ACC112 (cell line): ENCODE results near the gene DIAPH2.
A peak's percentile ranks its signal among the peaks of the same experiment; 100 is the strongest.
"Not testable (repeated sequence)": the region's sequence is repeated elsewhere in the genome, so short reads cannot be mapped to it uniquely, and the experiment has no call there.

Source experiments
- H2AFZ ChIP-seq: fragments of 200-600 bp; sonication (generic); one replicate; pipeline ENCODE4 v1.6.0; 2017; ENCODE audit warnings: antibody characterized with exemption, low read length; ENCODE audit not compliant: unreplicated experiment
- H3K27ac ChIP-seq: fragments of 200-600 bp; sonication (generic); 2 replicates; pipeline ENCODE4 v1.5.1; 2014; ENCODE audit warnings: low read depth, mild to moderate bottlenecking, antibody characterized with exemption, low read length, moderate library complexity
- H3K27me3 ChIP-seq: fragments of 200-600 bp; sonication (generic); 2 replicates; pipeline ENCODE4 v1.6.1; 2014; ENCODE audit warnings: mild to moderate bottlenecking, antibody characterized with exemption, low read length, moderate library complexity, mixed read lengths; ENCODE audit not compliant: insufficient read depth
- H3K36me3 ChIP-seq: fragments of 200-600 bp; sonication (generic); 2 replicates; pipeline ENCODE4 v1.6.1; 2016; ENCODE audit warnings: mild to moderate bottlenecking, antibody characterized with exemption, low read length, moderate library complexity, mixed read lengths; ENCODE audit not compliant: insufficient read depth
- H3K4me1 ChIP-seq: fragments of 200-600 bp; sonication (generic); one replicate; pipeline ENCODE4 v1.6.1; 2016; ENCODE audit warnings: low read length, mixed read lengths; ENCODE audit not compliant: insufficient read depth, unreplicated experiment, control insufficient read depth
- H3K4me3 ChIP-seq: fragments of 200-600 bp; sonication (generic); 2 replicates; pipeline ENCODE4 v1.5.1; 2014; ENCODE audit warnings: mild to moderate bottlenecking, low read depth, low read length
- H3K79me2 ChIP-seq: fragments of 200-600 bp; sonication (generic); one replicate; pipeline ENCODE4 v1.6.0; 2016; ENCODE audit warnings: low read length; ENCODE audit not compliant: control insufficient read depth, unreplicated experiment, insufficient read depth

The DIAPH2 gene

GRCh38 chrX:96843566-96843965, 158.9 kb downstream of the DIAPH2 start:
- Histone ChIP-seq H2AFZ (no peak overlapping the region), H3K4me3 (no peak overlapping the region), H3K27ac (no peak overlapping the region), H3K27me3 (no peaks in the 10 kb centered on the region), H3K36me3 (no peaks in the 10 kb centered on the region), H3K4me1 (no peaks in the 10 kb centered on the region), H3K79me2 (no peaks in the 10 kb centered on the region)

- Histone ChIP-seq H3K36me3 (no peaks in the 10 kb centered on the region), H3K4me3 (no peak overlapping the region), H3K27me3 (no peaks in the 10 kb centered on the region), H2AFZ (no peak overlapping the region), H3K27ac (no peak overlapping the region), H3K4me1 (no peaks in the 10 kb centered on the region), H3K79me2 (no peaks in the 10 kb centered on the region)
Observed at GRCh38 chrX:96846841-96847240, 162.2 kb downstream of the DIAPH2 start.

- H3K79me2 ChIP-seq, H3K4me1 ChIP-seq, H3K4me3 ChIP-seq, H3K27ac ChIP-seq, H2AFZ ChIP-seq, H3K36me3 ChIP-seq, H3K27me3 ChIP-seq: not testable (repeated sequence)
Observed at GRCh38 chrX:96859422-96859821, 174.8 kb downstream of the DIAPH2 start.

- H3K4me1 ChIP-seq: no peaks in the 10 kb centered on the region
- H3K36me3 ChIP-seq: no peaks in the 10 kb centered on the region
- no peak overlapping the region for H2AFZ ChIP-seq
- H3K27ac ChIP-seq: no peak overlapping the region
- no peaks in the 10 kb centered on the region for H3K27me3 ChIP-seq
- H3K4me3 ChIP-seq: no peak overlapping the region
- no peaks in the 10 kb centered on the region for H3K79me2 ChIP-seq
Observed at GRCh38 chrX:96861218-96861617, 176.6 kb downstream of the DIAPH2 start.

GRCh38 chrX:96861661-96862060, 177.0 kb downstream of the DIAPH2 start:
- H3K27ac ChIP-seq: no peak overlapping the region
- H3K36me3 ChIP-seq: no peaks in the 10 kb centered on the region
- H3K4me3 ChIP-seq: no peak overlapping the region
- no peak overlapping the region for H2AFZ ChIP-seq
- H3K27me3 ChIP-seq: no peaks in the 10 kb centered on the region
- H3K79me2 ChIP-seq: no peaks in the 10 kb centered on the region
- H3K4me1 ChIP-seq: no peaks in the 10 kb centered on the region

GRCh38 chrX:96883608-96884007, 199.0 kb downstream of the DIAPH2 start, which contains the start of gene RPA4:
TSS of gene RPA4 (plus strand) at chrX:96883908. CDS start at chrX:96884311, 403 bp downstream.
- Histone ChIP-seq H3K27me3 (no peaks in the 10 kb centered on the region), H3K27ac (no peak within 1 kb of the TSS), H3K79me2 (no peaks in the 10 kb centered on the region), H2AFZ (no peak within 1 kb of the TSS), H3K36me3 (no peaks in the 10 kb centered on the region), H3K4me3 (no peak within 1 kb of the TSS), H3K4me1 (no peaks in the 10 kb centered on the region)

GRCh38 chrX:96884027-96884426, 199.4 kb downstream of the DIAPH2 start:
- Histone ChIP-seq H2AFZ (no peak overlapping the region), H3K4me1 (no peaks in the 10 kb centered on the region), H3K27me3 (no peaks in the 10 kb centered on the region), H3K27ac (no peak overlapping the region), H3K79me2 (no peaks in the 10 kb centered on the region), H3K4me3 (no peak overlapping the region), H3K36me3 (no peaks in the 10 kb centered on the region)

- H3K27me3 ChIP-seq: no peaks in the 10 kb centered on the region
- H3K36me3 ChIP-seq: no peaks in the 10 kb centered on the region
- H3K4me3 ChIP-seq: no peak overlapping the region
- no peaks in the 10 kb centered on the region for H3K4me1 ChIP-seq
- H3K79me2 ChIP-seq: no peaks in the 10 kb centered on the region
- H3K27ac ChIP-seq: no peak overlapping the region
- no peak overlapping the region for H2AFZ ChIP-seq
Observed at GRCh38 chrX:96889726-96890125, 205.1 kb downstream of the DIAPH2 start.

- H3K27ac ChIP-seq: peak overlapping the region; percentile 56
- peaks cover 33% of the 10 kb centered on the region for H3K4me1 ChIP-seq
- no peaks in the 10 kb centered on the region for H3K79me2 ChIP-seq
- no peak overlapping the region for H3K4me3 ChIP-seq
- H3K36me3 ChIP-seq: no peaks in the 10 kb centered on the region
- no peaks in the 10 kb centered on the region for H3K27me3 ChIP-seq
- H2AFZ ChIP-seq: no peak overlapping the region
Observed at GRCh38 chrX:96906741-96907140, 222.1 kb downstream of the DIAPH2 start.

GRCh38 chrX:96907516-96908272, 223.1 kb downstream of the DIAPH2 start:
- H3K27me3 ChIP-seq: no peaks in the 10 kb centered on the region
- H2AFZ ChIP-seq: no peak overlapping the region
- no peaks in the 10 kb centered on the region for H3K79me2 ChIP-seq
- no peak overlapping the region for H3K4me3 ChIP-seq
- H3K27ac ChIP-seq: peak overlapping the region; percentile 56; the same call in 1 of the 2 replicates
- H3K36me3 ChIP-seq: no peaks in the 10 kb centered on the region
- H3K4me1 ChIP-seq: peaks cover 33% of the 10 kb centered on the region

GRCh38 chrX:96909291-96909690, 224.6 kb downstream of the DIAPH2 start:
- H3K36me3 ChIP-seq: no peaks in the 10 kb centered on the region
- peak overlapping the region; percentile 15; the same call in 1 of the 2 replicates for H3K4me3 ChIP-seq
- peak overlapping the region; percentile 94 for H3K27ac ChIP-seq
- peaks cover 33% of the 10 kb centered on the region for H3K4me1 ChIP-seq
- no peaks in the 10 kb centered on the region for H3K79me2 ChIP-seq
- H3K27me3 ChIP-seq: no peaks in the 10 kb centered on the region
- no peak overlapping the region for H2AFZ ChIP-seq
